Ammon's horn (tissue), 1 donor: ENCODE data around the gene SDHA.
"Not testable (repeated sequence)": the region's sequence is repeated elsewhere in the genome, so short reads cannot be mapped to it uniquely, and the experiment has no call there.

Experiments used
- DNase-seq: peaks from one replicate; pipeline ENCODE4 v3.0.0-alpha.2; 2016; ENCODE audit warnings: low spot score

SDHA gene

GRCh38 chr5:300691-301435 is 82.7 kb downstream of the SDHA start:
- DNase-seq: not testable (repeated sequence)

- DNase-seq: not testable (repeated sequence)
Measured at GRCh38 chr5:302416-302815, 84.3 kb downstream of the SDHA start.

DNA sequence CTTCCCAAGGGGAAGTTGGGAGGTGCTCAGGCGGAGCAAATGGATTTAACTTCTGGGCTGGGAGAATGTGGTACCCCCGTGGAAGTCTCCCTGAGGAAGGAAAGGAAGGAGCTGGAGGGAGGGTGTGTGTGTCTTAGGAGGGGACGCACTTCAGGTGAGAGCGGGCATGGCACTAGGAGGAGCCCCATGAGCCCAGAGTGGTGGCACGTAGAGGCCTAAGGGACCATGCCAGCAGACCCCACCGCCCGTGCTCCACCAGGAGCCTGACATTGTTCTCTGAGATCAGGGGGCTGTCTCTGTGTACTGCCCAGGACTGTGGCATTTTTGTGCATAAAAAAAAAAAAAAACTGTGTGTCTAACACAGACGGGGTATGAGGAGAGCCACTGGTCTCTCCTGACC is 84.8 kb downstream of the SDHA start:
- no peak for DNase-seq

DNA sequence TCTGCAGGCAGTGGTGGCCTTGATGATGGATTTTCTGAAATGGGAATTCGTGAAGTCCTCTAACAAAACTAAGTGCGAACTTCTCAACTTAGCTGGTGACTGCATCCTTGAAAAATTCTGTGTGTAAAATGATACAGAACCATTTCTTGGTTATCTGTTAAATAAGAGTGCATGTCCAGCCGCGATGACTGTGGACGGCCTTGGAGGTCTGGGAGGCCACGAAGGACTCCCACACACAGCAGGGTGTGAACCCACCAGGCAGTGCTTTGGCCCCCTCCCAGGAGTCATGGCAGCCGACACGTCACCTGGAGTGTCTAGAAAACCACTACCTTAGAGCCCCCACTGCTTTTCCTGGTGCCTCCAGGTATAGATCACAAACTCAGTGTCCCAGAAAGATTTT is 85.6 kb downstream of the SDHA start:
- DNase-seq: not testable (repeated sequence)

GRCh38 chr5:305050-305449 is 86.9 kb downstream of the SDHA start:
- no peak for DNase-seq

DNA sequence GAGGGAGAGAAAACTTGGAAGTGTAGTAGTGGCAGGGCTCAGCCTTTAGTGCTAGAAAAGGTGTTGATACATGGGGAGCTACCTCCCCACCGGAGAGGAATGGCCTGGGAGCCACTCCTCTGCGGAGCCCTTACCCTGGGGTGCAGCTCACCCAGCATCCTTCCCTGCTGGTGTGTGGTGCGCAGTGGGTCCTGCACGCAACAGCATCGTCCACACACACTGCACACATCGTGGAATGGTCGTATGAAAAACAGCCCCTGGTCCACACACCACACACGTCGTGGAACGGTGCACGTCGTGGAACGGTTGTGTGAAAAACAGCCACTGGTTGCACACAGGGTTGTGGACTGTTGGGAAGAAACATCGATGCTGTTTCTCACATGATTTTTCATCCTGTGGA is 87.3 kb downstream of the SDHA start:
- no peak for DNase-seq

DNA sequence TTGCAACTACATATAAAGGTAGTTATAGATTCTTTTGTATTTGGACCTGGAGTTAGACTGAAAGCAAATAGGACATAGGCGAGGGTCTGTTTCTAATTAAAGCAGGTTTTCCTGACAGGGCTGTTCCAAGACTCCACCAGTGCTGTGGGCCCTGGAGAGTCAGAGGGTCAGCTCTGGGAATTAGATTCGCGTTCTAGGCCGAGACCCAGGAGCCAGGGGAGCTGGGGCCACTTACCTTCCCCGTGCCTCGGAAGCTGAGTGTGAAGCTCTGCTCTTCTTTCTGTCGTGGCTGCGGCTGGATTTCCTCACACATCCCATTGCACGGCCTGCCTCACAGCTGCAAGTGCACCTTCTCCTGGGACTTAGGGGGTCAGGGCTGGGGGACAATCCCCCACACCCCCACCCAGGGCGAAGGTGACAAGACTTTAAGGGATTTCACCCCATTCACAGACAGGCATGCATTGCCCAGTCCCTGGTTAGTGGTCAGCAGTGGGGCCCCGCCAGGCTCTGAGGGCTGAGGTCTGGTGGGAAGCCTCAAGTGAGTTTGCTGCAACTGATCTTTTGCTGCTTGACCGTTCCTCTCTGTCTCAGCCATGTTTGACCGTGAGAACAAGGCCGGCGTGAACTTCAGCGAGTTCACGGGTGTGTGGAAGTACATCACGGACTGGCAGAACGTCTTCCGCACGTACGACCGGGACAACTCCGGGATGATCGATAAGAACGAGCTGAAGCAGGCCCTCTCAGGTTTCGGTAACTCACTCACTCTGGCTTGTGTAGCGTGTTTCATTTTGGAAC is 88.1 kb downstream of the SDHA start:
- no peak for DNase-seq
